SW480 (cell line): ENCODE data around the gene FMN1.

Experiments
- DNase-seq: peaks from one replicate; pipeline ENCODE4 v3.0.0-alpha.2; 2016; ENCODE audit warnings: low spot score

The FMN1 gene, protein sequence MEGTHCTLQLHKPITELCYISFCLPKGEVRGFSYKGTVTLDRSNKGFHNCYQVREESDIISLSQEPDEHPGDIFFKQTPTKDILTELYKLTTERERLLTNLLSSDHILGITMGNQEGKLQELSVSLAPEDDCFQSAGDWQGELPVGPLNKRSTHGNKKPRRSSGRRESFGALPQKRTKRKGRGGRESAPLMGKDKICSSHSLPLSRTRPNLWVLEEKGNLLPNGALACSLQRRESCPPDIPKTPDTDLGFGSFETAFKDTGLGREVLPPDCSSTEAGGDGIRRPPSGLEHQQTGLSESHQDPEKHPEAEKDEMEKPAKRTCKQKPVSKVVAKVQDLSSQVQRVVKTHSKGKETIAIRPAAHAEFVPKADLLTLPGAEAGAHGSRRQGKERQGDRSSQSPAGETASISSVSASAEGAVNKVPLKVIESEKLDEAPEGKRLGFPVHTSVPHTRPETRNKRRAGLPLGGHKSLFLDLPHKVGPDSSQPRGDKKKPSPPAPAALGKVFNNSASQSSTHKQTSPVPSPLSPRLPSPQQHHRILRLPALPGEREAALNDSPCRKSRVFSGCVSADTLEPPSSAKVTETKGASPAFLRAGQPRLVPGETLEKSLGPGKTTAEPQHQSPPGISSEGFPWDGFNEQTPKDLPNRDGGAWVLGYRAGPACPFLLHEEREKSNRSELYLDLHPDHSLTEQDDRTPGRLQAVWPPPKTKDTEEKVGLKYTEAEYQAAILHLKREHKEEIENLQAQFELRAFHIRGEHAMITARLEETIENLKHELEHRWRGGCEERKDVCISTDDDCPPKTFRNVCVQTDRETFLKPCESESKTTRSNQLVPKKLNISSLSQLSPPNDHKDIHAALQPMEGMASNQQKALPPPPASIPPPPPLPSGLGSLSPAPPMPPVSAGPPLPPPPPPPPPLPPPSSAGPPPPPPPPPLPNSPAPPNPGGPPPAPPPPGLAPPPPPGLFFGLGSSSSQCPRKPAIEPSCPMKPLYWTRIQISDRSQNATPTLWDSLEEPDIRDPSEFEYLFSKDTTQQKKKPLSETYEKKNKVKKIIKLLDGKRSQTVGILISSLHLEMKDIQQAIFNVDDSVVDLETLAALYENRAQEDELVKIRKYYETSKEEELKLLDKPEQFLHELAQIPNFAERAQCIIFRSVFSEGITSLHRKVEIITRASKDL (N-terminal part only)

DNA sequence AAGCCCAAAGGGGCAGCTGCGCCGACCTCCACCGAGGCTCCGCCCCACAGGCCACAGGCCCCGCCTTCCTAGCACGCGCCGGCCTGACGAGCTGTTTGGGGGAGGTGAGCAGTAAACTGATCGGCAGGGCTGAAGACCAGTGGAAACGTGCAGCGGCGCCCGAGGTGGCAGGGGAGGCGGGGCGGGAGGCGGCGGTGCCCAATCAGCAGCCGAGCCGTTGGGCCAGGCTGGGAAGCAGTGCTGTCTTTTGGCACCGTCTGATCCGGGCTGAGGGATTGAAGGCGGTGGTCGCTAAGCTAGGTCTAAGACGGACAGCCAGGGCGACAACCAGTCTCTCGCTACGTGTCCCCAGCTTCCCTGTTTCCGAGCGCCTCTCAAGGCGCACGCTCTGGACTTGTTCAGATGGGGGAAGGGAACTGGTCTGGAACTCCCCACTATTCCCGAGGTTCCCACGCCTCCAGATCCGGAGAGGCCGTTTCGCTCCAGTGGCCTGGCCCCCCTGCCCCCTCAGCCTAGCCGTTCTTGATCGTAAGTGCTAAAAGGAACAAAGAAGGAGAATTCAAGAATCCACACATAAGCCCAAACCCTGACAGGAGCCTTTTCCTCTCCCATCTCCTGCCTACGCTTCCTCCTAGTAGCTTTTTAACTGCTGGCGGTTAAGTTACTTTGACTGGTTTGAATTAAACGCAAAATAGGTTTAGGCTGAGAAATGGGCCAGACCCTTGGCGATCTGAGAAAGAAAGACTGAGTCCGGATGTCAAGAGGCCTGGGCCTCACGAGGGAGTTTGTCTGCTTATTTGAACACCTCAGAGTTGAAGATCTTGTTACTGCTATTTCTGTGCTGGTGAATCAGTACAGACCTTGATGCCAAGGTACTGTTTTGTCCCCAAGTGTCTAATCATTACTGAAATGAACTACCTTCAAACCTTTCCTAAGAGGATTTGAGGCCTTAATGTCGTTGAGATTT lies at the start of gene FMN1:
FMN1 (minus strand) TSS at position 11 of the 967 bp plus-strand sequence. CDS start 39,800 bp downstream, outside the sequence.
- peak; percentile 87 for DNase-seq

DNA sequence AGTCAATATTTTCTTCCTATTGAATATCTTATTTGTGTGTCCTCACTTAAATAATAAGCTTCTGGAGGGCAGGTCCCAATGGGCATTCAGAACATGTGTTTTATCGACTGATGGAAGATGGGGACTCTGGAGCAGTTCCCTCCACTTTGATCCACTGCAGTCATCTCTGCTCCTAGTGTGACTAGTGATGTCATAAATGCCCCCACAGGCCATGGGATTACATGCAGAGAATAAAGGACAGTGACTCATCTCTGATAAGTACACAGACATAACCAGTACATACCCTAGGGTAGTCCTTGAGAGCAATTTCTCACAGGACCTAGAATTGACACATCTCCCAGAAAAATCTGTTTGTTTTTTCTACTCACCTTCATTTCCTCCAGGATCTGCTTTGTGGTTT lies 49.4 kb upstream of the FMN1 start:
- peak; percentile 52 for DNase-seq

DNA sequence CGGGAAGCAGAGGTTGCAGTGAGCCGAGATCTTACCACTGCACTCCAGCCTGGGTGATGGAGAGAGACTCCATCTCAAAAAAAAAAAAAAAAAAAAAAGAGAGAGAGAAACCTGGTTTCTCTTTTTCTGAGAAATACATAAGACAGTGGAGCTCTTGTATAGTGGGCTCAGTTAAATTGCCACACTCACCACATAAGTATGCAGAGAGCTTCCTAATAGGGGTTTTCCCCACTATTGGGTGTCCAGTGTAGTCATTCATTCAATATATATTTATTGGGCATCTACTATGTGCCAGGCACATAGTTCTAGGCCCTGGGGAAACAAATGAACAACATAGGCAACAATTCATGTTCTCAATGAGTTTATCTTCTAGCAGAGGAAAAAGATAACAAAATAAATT lies 48.9 kb upstream of the FMN1 start:
- DNase-seq: no peak

DNA sequence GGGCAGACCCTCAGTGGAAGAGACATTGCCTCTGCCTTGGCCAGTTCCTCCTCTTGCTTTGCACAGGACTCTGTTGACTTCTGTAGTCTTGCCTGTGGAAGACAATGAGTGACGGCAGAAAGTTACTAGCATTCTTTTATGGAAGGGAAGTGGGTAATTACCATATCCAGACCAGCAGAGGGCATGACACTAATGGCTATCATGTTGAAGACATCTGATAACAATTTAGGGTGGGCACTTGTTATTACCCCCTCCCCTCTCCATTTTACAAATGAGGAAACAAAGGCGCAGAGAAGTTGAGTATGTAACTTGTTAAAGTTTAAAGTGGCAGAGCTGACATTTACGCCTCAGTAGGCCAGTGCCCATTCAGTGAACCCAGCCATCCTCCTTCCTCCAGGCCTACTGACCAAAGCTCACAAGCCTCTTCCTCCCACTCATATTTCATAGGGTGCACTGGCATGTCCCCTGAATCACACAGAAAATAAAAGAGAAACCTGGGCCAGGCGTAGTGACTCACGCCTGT lies 48.2 kb upstream of the FMN1 start:
- DNase-seq: peak; percentile 18

DNA sequence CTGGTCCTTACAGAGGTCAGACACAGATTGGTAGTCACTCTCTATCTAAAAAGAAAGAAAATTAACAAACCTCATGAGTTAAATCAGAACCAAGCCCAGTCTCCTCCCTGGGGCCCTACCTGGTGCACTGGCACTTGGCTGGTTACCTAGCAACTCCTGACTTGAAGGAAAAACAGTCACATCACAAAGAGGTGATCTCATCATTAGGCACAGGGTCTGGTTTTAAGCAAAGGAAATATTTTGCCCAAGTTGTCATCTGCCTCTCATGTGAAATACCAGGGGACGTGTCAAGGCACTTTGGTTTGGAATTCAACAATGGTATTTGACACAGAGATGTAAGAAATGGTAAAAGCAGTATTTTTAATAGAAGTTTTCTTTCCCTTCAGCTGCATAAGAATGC lies 47.7 kb upstream of the FMN1 start:
- peak; percentile 27 for DNase-seq

DNA sequence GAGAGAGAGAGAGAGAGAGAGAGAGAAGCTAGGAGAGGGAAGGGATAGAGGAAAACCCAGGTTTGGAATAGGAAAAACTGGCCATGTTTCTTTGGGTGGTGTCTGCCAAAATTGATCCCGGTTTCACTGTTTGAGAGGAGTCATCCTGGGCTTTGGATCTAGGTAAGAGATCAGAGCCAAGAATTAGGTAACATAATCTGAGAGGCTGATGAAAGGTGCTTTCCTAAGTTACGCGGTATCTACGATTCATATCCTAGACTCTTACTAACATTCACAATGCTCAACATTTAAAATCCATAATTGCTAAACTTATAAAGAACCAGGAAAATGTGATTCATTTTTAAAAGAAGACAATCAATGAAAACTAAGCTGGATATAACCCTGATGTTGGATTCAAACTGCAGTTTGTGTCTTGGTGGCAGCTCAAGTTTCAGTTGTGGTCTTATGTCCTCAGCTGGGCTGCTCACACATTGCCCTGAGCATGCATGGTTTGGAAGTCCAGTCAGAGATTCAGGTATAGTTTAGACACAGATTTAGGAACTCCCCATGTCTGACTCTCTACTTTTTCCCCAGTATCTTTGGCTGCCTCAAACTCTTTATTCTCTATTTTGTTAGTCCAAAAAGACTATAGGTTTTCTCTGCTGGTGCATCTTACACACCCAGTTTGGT lies 42.5 kb upstream of the FMN1 start:
- DNase-seq: no peak

DNA sequence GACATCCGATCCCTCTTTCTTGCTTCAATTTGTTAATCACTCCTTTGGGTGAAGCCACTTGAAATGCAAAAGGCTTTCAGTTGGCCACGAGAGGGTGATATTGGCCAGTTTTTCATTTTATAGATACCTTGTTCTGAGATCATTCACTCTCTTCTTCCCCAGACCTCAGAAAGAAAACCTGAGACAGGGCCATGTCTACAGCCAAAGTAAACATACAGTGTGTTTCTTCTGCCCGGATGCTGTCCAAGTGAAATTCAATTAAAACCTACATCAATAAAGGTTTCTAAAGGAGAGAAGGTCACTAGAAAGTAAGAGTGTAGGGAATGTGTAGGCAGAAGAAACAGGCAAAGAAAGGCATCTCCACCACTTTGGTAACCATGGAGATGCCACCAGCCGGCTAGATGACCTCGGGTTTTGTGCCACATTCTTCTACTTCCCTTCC lies 39.5 kb upstream of the FMN1 start:
- DNase-seq: peak; percentile 26

DNA sequence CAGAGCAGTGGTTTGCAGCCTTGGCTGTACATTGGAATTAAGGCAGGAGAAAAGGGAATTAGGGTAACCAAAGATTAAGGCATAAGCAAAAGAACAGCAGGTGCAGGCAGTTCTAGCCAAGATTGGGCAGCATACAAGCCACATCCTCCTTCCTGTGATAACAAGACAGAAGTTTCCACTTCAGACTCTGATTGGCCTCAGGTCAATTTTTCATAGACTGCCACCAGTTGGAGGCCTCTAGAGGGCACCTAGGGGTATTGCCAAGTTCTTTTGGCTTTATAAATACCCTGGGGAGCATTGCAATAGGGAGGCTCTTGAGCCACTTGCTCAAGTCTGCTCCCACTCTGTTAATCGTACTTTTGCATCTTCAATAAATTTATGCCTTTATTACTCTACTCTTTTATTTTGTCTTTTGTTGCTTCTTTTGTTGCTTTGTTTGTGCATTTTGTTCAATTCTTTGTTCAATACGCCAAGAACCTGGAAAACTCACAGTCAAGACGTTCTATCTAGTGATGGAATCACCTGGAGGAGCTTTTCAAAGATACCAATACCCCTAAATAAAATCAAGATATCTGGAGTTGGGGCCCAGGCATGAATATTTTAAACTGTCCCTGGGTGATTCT lies 32.2 kb upstream of the FMN1 start:
- peak; percentile 42 for DNase-seq

DNA sequence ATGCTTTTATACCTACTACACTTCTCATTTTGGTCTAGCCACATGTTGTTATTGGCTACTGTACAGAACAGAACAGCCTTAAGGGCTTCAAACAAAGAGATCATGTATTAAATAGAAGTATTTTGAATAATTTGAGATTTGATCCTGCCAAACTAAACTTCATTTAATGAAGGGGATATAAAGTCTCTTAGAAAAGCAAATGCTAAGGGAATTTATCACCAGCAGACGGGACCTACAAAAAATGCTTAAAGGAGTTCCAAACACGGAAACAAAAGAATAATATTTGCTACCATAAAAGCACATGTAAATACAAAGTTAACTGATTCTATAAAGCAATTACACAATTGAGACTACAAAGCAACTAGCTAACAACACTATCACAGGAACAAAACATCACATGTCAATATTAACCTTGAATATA lies 23.6 kb upstream of the FMN1 start:
- DNase-seq: peak; percentile 36

DNA sequence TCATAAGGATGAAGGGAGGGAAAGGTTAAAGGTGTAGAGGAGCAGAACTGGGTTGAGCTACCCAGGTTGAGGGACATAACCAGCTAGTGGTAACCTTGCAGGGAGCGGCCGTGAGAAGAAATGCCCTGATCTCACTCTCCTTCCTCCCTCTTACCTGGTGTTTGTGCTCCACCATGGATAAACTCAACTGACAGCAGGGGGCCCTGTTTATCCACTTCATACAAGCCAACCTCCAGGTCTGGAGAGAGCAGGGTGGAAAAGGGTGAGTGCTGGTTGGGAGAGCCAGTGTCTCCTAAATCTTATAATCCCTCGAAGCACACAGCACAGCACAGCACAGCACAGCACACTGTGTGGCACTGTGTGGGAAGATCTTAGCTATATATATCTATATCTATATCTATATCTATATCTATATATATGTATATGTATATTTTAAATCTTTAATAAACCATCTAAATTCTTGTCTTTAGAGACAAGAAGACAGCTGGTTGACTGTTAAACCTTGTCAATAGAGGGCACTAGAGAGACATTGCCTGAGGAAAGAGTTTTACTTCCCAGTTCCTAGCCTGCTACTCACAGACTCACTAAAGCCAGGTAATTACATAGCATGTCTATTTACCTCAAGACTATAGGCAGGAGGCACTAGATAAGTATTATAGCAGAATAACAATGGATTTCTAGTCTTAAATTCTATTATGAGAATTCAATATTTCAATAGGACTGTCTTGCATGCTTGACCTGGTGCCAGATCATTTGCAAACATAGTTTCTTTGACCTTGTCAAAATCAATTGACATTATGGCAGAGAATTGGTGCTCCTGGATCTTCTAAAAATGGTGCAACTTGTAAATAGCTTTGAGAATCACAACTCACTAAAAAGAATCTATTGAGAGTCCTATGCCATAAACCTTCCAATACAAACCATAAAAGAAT lies 21.7 kb upstream of the FMN1 start:
- DNase-seq: peak; percentile 25

DNA sequence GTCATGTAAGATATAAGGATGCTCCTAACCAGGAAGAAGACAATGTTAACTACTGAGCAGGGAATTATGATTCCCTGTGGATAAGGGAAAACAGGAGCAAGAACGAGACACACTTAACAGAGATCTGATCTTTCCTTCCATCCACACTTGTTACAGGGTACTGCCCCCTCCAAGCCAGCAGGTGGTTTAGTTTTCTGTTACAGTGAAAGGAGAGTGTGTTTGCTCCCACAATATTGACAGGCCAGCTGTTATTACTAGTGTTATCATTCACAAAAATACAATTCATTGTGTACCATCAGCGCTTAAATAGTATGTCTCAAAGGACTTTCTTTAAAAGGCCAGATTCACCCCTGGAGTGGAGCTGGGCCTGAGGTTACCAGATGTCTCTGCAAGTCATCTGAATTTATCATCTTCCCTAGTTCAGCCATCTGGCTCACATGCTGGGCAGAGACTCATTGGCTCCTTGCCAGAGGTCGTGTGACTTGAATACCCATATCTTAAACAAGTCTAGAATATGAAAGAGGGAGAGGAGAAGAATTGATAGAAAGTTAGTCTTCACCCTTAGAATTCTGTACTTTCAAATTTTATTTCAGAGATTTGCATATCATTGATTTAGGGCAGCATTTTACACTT lies 16.8 kb upstream of the FMN1 start:
- no peak for DNase-seq

DNA sequence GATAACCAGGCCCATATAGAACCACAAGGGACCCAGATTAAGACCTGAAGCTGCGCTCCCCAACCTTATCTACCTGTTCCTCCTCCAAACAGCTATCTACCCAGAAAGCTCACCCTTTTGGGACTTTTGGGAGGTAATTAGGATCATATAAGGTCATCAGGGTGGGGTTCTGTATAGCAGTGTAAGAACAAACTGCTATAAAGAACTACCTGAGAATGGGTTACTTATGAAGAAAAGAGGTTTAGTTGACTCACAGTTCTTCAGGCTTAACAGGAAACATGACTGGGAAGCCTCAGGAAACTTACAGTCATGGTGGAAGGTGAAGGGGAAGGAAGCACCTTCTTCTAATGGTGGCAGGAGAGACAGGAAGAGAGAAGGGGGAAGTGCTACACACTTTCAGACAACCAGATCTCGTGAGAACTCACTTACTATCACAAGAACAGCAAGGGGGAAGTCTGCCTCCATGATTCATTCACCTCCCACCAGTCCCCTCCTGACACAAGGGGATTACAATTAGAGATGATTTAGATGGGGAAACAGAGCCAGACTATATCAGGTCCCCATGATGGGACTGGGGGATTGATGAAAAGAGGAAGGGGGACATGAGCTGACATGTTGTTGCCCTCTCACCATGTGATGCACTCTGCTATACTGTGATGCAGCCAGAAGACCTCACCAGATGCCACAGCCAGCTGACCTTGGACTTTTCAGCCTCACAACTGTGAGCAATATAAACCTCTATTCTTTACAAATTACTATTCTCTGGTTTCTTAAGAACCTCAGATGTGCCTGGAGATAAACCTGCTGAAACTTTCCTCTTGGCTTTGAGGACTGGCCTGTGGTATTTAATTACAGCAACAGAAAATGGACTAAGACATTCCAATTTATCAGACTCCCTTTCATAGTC lies 15.3 kb upstream of the FMN1 start:
- DNase-seq: no peak

DNA sequence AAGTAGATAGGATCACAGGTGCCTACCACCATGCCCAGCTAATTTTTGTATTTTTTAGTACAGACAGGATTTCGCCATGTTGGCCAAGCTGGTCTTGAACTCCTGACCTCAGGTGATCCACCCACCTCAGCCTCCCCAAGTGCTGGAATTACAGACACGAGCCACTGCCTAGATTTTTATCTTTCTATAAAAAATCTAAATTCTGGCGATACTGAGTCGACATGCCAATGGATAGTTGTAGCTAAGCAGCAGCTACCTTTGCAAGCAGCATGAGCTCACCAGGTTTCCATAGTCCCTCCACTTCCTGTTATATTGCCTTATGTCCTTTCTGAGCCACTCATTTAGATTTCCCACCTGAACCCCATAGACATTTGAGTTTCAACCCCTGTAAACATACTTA lies 13.1 kb upstream of the FMN1 start:
- DNase-seq: no peak

DNA sequence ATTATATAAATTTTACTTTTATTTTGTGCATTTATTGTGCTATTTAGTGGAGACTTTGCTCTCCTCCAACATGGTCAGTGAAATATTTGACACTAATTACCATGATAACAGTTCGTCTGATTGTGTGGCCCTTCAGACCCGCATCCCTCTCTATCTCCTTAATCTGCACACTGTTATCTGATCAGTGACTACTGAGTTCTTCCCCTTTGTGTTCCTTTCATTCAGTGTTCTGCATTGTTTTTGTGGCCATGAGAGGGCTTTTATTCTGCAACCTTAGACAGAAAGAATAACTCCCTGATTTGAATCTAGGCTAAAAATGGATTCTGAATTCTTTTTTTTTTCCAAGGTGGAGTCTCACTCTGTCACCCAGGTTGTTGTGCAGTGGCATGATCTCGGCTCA lies 11.9 kb upstream of the FMN1 start:
- DNase-seq: no peak

DNA sequence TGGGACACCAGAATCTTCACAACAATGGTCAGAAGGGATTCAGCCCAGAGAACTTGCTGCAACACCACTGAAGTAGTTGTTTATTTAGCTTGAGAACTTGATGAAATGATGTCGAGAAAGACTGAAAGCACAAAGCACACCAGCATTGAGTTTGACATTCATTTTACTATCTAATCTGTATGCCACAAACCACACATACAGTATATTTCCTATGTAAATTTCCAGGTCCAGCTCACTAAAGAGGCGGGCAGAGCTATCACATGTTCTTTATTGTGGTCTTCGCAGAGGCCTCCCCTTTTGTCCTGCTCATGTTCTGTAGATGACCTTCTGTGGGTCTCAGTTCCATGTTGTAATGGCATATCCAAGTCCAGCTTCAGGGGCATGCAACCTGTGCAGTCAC lies 10.4 kb upstream of the FMN1 start:
- no peak for DNase-seq

DNA sequence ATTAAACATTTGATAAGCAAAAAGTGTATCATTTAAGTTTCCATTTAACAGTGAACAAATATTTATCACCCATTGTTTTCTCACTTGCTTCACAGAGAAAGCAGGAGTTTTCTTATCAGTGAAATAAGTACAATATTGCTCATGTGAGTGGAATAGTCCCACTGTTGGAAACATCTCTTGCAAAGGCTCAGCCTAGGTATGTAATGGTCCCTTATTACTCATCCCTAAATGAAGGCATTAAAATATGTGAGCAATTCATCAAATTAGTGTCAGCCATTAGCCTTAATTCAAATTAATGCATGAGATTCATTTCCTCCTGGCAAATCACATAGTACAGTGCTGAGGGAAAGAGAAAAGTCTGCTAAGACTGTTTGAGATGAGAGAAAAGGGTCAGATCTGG lies 9.6 kb upstream of the FMN1 start:
- DNase-seq: no peak
